Caki2 (cell line): ENCODE results near the gene GPATCH8. TPM values are rescaled to one million over a fixed set of nuclear protein-coding genes. Genes with fewer than 3 reads are reported as not detected.
"Not testable (repeated sequence)": the region's sequence is repeated elsewhere in the genome, so short reads cannot be mapped to it uniquely, and the experiment has no call there.

Experiments used
- DNase-seq: peaks from one replicate; pipeline ENCODE4 v3.0.0-alpha.2; 2015; ENCODE audit warnings: low read depth
- in situ Hi-C: cut with HindIII; loops from 2 replicates; pipeline ENCODE4 v1.10.0; 2016; ENCODE audit warnings: low sequenced_read_pairs, low pct_unique_long_range_greater_than_20kb, mixed read lengths
- total RNA-seq: library from RNA; depleted of rRNA; stranded (reverse); fragments of >200 nt; shearing (Covaris generic); gene quantifications from 2 replicates; pipeline ENCODE4 v1.2.3, GENCODE V29; 2014; ENCODE audit warnings: low replicate concordance

The GPATCH8 gene
- total RNA-seq, 1 experiment from 2014 or later = 8.6 TPM

GRCh38 chr17:44416558-44417289, 86.5 kb downstream of the GPATCH8 start:
- in situ Hi-C loops = no loop called here
- no peak for DNase-seq

- in situ Hi-C loops = no loop called here
- no peak for DNase-seq
Measured at GRCh38 chr17:44414394-44415155, 88.6 kb downstream of the GPATCH8 start.

DNA sequence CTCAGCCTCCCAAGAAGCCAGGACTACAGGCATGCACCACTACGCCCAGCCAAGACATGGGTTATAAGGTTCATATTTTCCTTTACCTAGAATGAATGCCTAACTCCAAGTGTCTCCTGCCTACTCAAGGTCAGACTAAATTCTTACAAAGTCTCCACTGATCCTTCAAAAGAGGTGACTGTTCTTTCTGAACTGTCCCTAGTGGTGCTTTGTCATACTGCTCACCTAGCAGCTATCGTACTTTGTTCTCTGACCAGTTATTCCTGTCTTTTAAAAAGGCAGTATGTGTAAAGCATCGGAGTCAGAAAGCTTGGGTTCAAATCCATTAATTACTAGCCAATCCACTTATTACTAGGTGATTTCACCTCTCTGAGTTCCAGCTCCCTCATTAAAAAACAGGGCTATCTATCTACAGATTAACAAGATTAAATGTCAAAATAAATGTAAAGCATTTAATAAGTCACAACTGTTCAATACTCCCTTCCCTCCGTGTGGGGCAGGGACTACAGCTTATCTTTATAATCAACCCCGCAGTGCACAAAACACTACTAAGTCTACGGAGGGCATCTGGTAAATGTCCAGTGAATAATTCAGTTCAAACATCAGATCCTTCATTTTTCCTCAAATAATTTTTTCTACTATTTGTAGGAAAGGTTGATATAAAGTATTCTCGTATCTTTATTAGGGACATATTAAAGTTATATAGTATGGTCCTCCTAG, 93.7 kb downstream of the GPATCH8 start:
- in situ Hi-C loops = no loop called here
- no peak for DNase-seq

DNA sequence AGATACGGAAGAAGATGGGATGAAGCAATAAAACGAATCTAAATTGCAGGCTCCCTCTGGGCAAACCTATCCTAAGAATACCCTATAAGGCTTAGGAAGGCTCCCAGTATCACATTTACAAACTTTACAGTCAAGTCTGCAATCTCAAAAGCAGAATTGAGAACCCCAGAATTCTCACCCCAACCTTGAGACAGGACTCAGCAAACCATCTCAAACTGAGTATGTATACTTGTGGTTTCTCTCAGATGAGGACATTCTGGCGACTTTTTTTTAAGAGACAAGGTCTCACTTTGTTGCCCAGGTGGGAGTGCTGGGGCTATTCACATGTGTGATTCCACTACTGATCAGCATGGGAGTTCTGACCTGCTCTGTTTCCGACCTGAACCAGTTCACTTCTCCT, 94.4 kb downstream of the GPATCH8 start:
- DNase-seq = no peak
- in situ Hi-C loops = no loop called here

GRCh38 chr17:44402564-44403172, 100.5 kb downstream of the GPATCH8 start:
- in situ Hi-C loops = no loop called here
- no peak for DNase-seq

GRCh38 chr17:44400226-44400847, 102.9 kb downstream of the GPATCH8 start:
- peak; percentile 23 for DNase-seq
- in situ Hi-C loops = no loop called here

GRCh38 chr17:44398692-44399691, 104.2 kb downstream of the GPATCH8 start:
- no peak for DNase-seq
- in situ Hi-C loops = no loop called here

DNA sequence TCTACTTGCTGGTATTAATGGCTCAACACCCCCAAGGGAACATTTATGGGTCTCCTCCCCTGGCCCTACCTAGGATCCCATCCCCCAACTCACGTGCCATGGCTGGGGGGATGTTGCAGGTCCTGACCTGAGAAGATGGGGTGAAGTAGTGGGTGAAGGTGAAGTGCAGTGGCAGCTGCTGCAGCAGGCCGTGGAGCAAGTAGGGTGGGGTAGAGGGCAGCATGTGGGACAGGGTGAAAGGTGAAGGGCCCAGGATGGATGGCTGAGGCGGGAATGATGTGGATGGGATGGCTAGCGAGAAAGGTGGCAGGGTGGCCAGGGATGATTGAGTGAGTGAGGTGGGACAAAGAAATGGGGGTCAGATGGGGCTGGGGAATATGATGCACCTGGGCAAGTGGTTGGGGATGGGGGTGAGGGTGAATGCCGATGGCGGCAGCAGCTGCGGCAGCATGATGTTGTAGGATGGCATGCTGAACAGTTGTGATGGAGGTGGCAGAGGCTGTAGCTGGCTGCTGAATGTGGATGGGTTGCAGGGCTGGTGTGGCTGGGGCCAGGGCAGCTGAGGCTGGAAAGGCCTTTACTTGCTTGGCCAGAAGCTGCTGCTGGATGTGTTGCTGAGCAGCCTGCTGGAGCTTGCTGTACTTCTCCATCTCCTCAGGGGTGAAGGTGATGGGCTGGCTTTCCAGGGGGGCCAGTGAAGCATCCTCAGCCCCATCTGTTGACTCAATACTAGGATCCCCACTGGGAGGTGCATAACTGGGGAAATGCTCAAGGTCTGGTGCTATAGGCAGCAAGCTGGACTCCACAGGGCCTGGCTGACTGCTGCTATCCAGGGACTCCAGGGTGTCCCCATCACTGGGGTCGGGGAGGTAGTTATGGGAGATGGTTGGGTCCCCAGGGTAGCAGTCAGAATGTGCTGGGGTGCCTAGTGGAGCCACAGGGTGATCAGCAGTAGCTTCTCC, 105.4 kb downstream of the GPATCH8 start:
- in situ Hi-C loops = no loop called here
- no peak for DNase-seq

DNA sequence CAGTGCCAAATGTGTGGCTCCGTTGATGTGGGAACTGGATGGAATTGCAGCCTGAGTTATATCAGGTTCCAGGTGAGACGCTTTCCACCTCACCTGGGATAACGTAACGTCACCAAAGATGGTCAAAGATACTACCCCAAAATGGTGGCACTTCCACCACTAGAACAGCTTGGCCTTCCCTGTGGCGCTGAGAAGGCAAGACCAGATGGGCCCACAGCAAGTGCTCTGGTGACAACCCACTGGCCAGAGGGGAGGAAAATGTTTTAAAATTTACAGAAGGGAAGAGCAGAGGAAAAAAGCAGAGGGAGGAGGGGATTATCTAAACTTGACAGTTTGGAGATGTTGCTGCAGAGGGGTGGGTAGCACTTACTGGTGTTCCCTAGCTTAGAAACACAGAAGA, 106.3 kb downstream of the GPATCH8 start:
- in situ Hi-C loops = no loop called here
- no peak for DNase-seq

DNA sequence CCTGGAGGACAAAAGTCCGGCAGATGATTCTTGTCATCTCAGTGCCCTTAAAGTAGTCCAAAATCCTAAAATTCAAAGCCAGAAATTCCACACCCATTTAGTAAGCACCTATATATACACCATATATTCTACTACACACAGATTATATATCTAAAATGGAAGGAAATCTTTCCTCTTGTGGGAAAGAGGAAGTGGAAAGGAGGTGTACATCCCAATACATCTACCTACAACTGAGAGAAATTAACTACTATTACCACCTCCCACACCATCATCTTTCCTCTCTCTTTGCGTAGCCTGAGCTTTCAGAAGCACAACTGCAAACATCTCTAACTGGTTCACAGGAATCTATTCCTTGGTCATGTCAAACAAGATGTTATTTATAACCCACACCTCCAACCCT, 108.4 kb downstream of the GPATCH8 start:
- no peak for DNase-seq
- in situ Hi-C loops = no loop called here

DNA sequence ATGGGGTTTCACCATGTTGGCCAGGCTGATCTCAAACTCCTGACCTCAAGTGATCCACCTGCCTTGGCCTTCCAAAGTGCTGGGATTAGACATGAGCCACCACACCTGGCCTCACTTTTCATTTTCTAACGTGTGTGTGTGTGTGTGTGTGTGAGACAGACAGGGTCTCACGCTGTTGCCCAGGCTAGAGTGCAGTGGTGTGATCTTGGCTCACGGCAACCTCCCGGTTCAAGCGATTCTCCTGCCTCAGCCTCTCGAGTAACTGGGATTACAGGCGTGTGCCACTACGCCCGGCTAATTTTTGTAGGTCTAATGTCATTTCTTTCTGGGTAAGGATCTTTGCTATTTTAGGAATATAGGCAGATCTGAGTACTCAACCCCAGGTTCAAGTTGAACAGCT, 109.1 kb downstream of the GPATCH8 start:
- not testable (repeated sequence) for DNase-seq

GRCh38 chr17:44390250-44390870, 112.8 kb downstream of the GPATCH8 start:
- in situ Hi-C loops = no loop called here
- no peak for DNase-seq

More for the DNA sequence above, 109.1 kb downstream of the GPATCH8 start:
- in situ Hi-C loops = not testable (repeated sequence)

DNA sequence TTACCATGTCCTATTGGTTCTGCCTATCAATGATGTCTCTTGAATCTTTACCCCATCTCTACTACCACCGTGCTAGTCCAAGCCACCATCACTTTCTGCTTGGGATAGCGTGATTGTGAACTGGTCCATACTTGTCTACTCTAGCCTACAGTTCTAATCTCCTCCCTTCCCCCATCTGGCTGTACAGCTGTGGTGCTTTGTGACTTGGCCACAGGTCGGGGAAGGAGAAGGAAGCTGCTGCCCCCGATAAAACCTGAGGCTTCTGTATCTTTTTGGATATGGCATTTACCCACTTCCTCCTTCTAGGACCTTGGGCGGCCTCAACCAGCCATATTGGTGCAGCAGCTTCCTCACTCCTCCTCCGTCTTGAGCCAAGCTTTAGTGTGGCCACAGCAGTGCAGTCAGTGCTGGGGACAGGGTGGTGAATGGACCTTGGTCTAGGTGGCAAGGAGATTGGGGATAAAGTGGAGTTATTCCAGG, 113.4 kb downstream of the GPATCH8 start:
- DNase-seq = no peak
- in situ Hi-C loops = no loop called here

DNA sequence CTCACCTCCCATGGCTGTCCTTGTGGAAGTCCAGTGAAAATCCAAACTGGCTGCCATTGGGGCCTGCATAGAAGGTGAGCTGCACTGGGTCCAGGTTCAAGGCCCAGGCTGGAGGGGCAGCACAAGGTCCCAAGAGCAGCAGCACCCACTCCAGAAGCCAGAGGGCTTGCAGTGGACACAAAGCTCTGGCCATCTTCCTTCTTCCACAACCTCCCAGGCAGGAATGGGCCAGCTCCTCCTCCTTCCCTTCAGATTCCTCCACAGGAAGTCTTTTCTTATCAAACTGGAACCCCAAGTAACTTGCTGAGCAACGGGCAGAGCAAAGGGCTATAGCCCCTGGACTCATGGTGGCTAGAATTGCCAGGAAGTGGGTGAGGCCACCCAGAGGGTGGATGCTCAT, 113.9 kb downstream of the GPATCH8 start, which contains the start of gene ITGA2B:
ITGA2B (minus strand) TSS at position 369 of the 400 bp plus-strand sequence; CDS start at position 193, 176 bp downstream.
- no peak for DNase-seq
- in situ Hi-C loops = no loop called here

DNA sequence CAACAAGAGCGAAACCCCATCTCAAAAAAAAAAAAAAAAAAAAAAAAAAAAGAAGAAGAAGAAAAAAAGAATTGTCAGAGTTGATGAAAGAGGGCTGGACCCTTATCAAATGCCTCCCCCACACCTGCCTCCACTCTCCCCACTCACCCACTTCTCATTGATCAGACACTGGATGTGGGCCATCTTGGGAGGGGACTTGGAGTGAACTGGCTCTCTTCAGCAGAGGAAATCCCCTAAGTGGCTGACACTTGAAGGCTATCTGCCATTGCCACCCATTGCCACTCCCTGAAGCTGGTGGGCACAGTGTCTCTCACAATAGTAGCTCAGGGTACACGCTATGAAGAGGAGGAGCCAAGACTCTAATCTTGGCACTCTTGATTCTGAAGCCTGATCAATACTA, 115.4 kb downstream of the GPATCH8 start:
- no peak for DNase-seq
- in situ Hi-C loops = no loop called here

DNA sequence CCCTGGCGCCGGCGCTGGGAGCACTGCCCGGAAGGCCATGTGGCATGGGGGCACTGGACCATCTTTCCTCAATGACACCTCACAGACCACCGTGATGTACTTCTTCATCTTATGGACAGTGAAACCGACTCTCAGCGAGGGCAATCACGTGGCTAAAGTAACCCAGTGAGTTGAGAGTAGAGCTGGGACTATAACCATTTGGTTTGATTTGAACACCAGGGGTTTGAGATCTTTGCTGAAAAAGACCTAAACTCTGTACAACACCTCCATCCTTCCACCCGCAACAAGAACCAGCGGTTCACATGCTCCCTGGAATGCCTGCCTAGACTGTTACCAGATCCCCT, 117.1 kb downstream of the GPATCH8 start:
- DNase-seq = no peak
- in situ Hi-C loops = no loop called here
